Suprapubic skin (tissue), 3 donors: ENCODE measurements around the gene CBLL1.

Source experiments
- CTCF ChIP-seq, 2 donors: fragments of 200-600 bp in 1 of 2; fragments of 450-650 bp in 1 of 2; sonication (generic) in 1 of 2; IDR thresholded peaks; one replicate each; pipeline ENCODE4 v1.5.1; 2016 to 2019; ENCODE audit warnings: antibody characterized with exemption in 2 of 2, mild to moderate bottlenecking in 1 of 2, moderate library complexity in 1 of 2
- EP300 ChIP-seq: sonication (generic); formaldehyde crosslinking; IDR thresholded peaks from one replicate; pipeline ENCODE4 v1.6.1; 2017; ENCODE audit warnings: antibody characterized with exemption
- POLR2A ChIP-seq, 2 donors: fragments of 450-650 bp; IDR thresholded peaks; one replicate each; pipeline ENCODE4 v1.6.1; 2017; ENCODE audit warnings: antibody characterized with exemption in 2 of 2, mild to moderate bottlenecking in 2 of 2, moderate library complexity in 2 of 2

- TF ChIP-seq CTCF (IDR thresholded peaks at IDR 0.05) (no peak), EP300 (no peak), POLR2A (IDR thresholded peaks at IDR 0.05) (no peak)
Observed at GRCh38 chr7:107758667-107759066, 14.7 kb downstream of the CBLL1 start.
